IMR-90 (cell line): ENCODE results near the gene DZANK1. TPM values are rescaled to one million over a fixed set of nuclear protein-coding genes. Genes with fewer than 3 reads are reported as not detected.

Experiments
- ATAC-seq: fragments of 200-7000 bp; cut with Tn5 transposase; 2 replicates; pipeline ENCODE4 v1.9.1; 2020; ENCODE audit warnings: low read depth, mild to moderate bottlenecking, moderate library complexity
- BruUV-seq: library from RNA; stranded (reverse); fragments of 400-500 nt; replicated peaks from 2 replicates; lab custom pipeline; 2021; lab: Mats Ljungman, UMichigan
- CTCF ChIA-PET: fragments of 300-600 bp; formaldehyde crosslinking; extraction: SDS; loops from one replicate; lab custom pipeline; 2021; ENCODE audit warnings: antibody characterized with exemption; lab: Yijun Ruan, JAX
- POLR2A ChIA-PET: fragments of 300-600 bp; sonication (Branson Sonifier 250); formaldehyde crosslinking; loops from one replicate; lab custom pipeline; 2022; ENCODE audit warnings: antibody characterized with exemption; ENCODE audit not compliant: unreplicated experiment; lab: Charles Lee
- DNase-seq: peaks from one replicate; pipeline ENCODE4 v3.0.0; 2013
- H2AFZ ChIP-seq: replicated peaks from 2 replicates; pipeline ENCODE3; 2013; ENCODE audit warnings: low read length, mild to moderate bottlenecking; ENCODE audit not compliant: poor library complexity
- H2AK5ac ChIP-seq: 2 replicates; pipeline ENCODE4 v1.6.1; 2013; ENCODE audit warnings: low read depth, low read length, inconsistent platforms
- H2AK9ac ChIP-seq: replicated peaks from 2 replicates; pipeline ENCODE3; 2013; ENCODE audit warnings: mild to moderate bottlenecking, low read depth, low read length, moderate library complexity; ENCODE audit not compliant: poor library complexity
- H2BK120ac ChIP-seq: 2 replicates; pipeline ENCODE4 v1.6.1; 2013; ENCODE audit warnings: low read depth, low read length, inconsistent platforms
- H2BK15ac ChIP-seq: 3 replicates; pipeline ENCODE4 v1.6.1; 2013; ENCODE audit warnings: low read depth, low read length, inconsistent platforms
- H2BK20ac ChIP-seq: 2 replicates; pipeline ENCODE4 v1.6.1; 2013; ENCODE audit warnings: low read depth, mild to moderate bottlenecking, inconsistent platforms, low read length, moderate library complexity
- H2BK5ac ChIP-seq: 2 replicates; pipeline ENCODE4 v1.6.1; 2013; ENCODE audit warnings: mild to moderate bottlenecking, low read depth, low read length, inconsistent platforms; ENCODE audit not compliant: poor library complexity, severe bottlenecking
- H3K14ac ChIP-seq: replicated peaks from 2 replicates; pipeline ENCODE4 v1.6.1; 2013; ENCODE audit warnings: low read depth, low read length, inconsistent platforms
- H3K18ac ChIP-seq: 2 replicates; pipeline ENCODE4 v1.6.1; 2013; ENCODE audit warnings: low read depth, low read length, control low read depth
- H3K23ac ChIP-seq: 2 replicates; pipeline ENCODE4 v1.6.1; 2013; ENCODE audit warnings: low read depth, low read length, inconsistent platforms
- H3K27ac ChIP-seq: 2 replicates; pipeline ENCODE4 v1.5.1; 2013; ENCODE audit warnings: mild to moderate bottlenecking, control low read depth, low read length; ENCODE audit not compliant: insufficient read depth
- H3K27me3 ChIP-seq: 2 replicates; pipeline ENCODE4 v1.6.1; 2013; ENCODE audit warnings: low read length; ENCODE audit not compliant: control insufficient read depth, insufficient read depth
- H3K36me3 ChIP-seq: 2 replicates; pipeline ENCODE4 v1.6.1; 2013; ENCODE audit warnings: low read length, mixed read lengths; ENCODE audit not compliant: control insufficient read depth, insufficient read depth
- H3K4ac ChIP-seq: 2 replicates; pipeline ENCODE4 v1.6.1; 2013; ENCODE audit warnings: low read depth, low read length, inconsistent platforms
- H3K4me1 ChIP-seq: 2 replicates; pipeline ENCODE4 v1.6.1; 2013; ENCODE audit warnings: low read length, mixed read lengths; ENCODE audit not compliant: control insufficient read depth, insufficient read depth
- H3K4me2 ChIP-seq: 2 replicates; pipeline ENCODE4 v1.6.1; 2013; ENCODE audit warnings: low read depth, mild to moderate bottlenecking, control low read depth, low read length, moderate library complexity
- H3K4me3 ChIP-seq: 2 replicates; pipeline ENCODE4 v1.5.1; 2013; ENCODE audit warnings: low read depth, mild to moderate bottlenecking, control low read depth, low read length, moderate library complexity; ENCODE audit not compliant: insufficient read depth
- H3K56ac ChIP-seq: 2 replicates; pipeline ENCODE4 v1.6.1; 2013; ENCODE audit warnings: low read length, inconsistent platforms; ENCODE audit not compliant: insufficient read depth; ENCODE audit errors: extremely low read depth
- H3K79me1 ChIP-seq, 2 experiments: 2 replicates each; pipeline ENCODE4 v1.6.1; 2013; ENCODE audit warnings: low read length in 2 of 2, inconsistent platforms in 1 of 2, low read depth in 1 of 2
- H3K9ac ChIP-seq: 2 replicates; pipeline ENCODE4 v1.6.1; 2013; ENCODE audit warnings: low read depth, low read length, control low read depth
- H3K9me1 ChIP-seq: 2 replicates; pipeline ENCODE4 v1.6.1; 2013; ENCODE audit warnings: low read length, inconsistent platforms; ENCODE audit not compliant: insufficient read depth
- H3K9me3 ChIP-seq: 2 replicates; pipeline ENCODE4 v1.6.1; 2013; ENCODE audit warnings: low read length; ENCODE audit not compliant: control insufficient read depth, insufficient read depth
- H4K20me1 ChIP-seq: 2 replicates; pipeline ENCODE4 v1.6.1; 2013; ENCODE audit warnings: low read length, inconsistent platforms; ENCODE audit not compliant: insufficient read depth
- H4K5ac ChIP-seq: 2 replicates; pipeline ENCODE4 v1.6.1; 2013; ENCODE audit warnings: mild to moderate bottlenecking, low read depth, low read length, control low read depth
- H4K8ac ChIP-seq, 2 experiments: 2 replicates each; pipeline ENCODE4 v1.6.1; 2013; ENCODE audit warnings: low read depth in 2 of 2, low read length in 2 of 2, control low read depth in 1 of 2, inconsistent platforms in 1 of 2
- H4K91ac ChIP-seq: 2 replicates; pipeline ENCODE4 v1.6.1; 2013; ENCODE audit warnings: low read depth, low read length, inconsistent platforms; ENCODE audit not compliant: insufficient read depth
- BHLHE40 ChIP-seq: fragments of 150-350 bp; IDR thresholded peaks from 2 replicates; pipeline ENCODE4 v1.6.1; 2016; ENCODE audit warnings: mild to moderate bottlenecking, low read depth, low read length
- CEBPB ChIP-seq: IDR thresholded peaks from 2 replicates; pipeline ENCODE4 v1.6.1; 2012; ENCODE audit warnings: low read depth, low read length, improper control_type of control experiment
- CHD1 ChIP-seq: IDR thresholded peaks from 2 replicates; pipeline ENCODE4 v1.6.1; 2012; ENCODE audit warnings: low read depth, low read length, improper control_type of control experiment
- CTCF ChIP-seq: conservative IDR thresholded peaks from 2 replicates; pipeline ENCODE4 v1.5.1; 2012; ENCODE audit warnings: mild to moderate bottlenecking, low read depth, low read length, improper control_type of control experiment
- ELK1 ChIP-seq: fragments of 150-350 bp; IDR thresholded peaks from 2 replicates; pipeline ENCODE4 v1.6.1; 2016; ENCODE audit warnings: low read depth, mild to moderate bottlenecking, low read length, moderate library complexity, borderline replicate concordance
- FOS ChIP-seq: fragments of 150-350 bp; IDR thresholded peaks from 2 replicates; pipeline ENCODE4 v1.6.1; 2016; ENCODE audit warnings: low read depth, low read length
- MAZ ChIP-seq: IDR thresholded peaks from 2 replicates; pipeline ENCODE4 v1.6.1; 2012; ENCODE audit warnings: low read depth, mild to moderate bottlenecking, low read length, improper control_type of control experiment, moderate library complexity, borderline replicate concordance
- MXI1 ChIP-seq: IDR thresholded peaks from 2 replicates; pipeline ENCODE4 v1.6.1; 2012; ENCODE audit warnings: low read depth, mild to moderate bottlenecking, low read length, moderate library complexity, borderline replicate concordance
- NFE2L2 ChIP-seq: fragments of 150-350 bp; IDR thresholded peaks from 2 replicates; pipeline ENCODE4 v1.6.1; 2016; ENCODE audit warnings: low read depth, mild to moderate bottlenecking, low read length
- RAD21 ChIP-seq: IDR thresholded peaks from 2 replicates; pipeline ENCODE4 v1.6.1; 2012; ENCODE audit warnings: low read length, improper control_type of control experiment
- RFX5 ChIP-seq: IDR thresholded peaks from 2 replicates; pipeline ENCODE4 v1.8.0; 2012; ENCODE audit warnings: low read depth, mild to moderate bottlenecking, low read length, moderate library complexity
- USF2 ChIP-seq: fragments of 150-350 bp; IDR thresholded peaks from 2 replicates; pipeline ENCODE4 v1.6.1; 2017; ENCODE audit warnings: mild to moderate bottlenecking, antibody characterized with exemption, low read length, low read depth
- WGBS, 2 experiments: methylation state at CpG; one replicate each; pipeline versions ENCODE4 v1.1.5 to v1.1.7; 2013; ENCODE audit warnings: missing lambda C conversion rate in 2 of 2; ENCODE audit not compliant: insufficient read length in 1 of 2; ENCODE audit errors: extremely low coverage in 2 of 2; 5-methylcytosine and 5-hydroxymethylcytosine counted together
- dilution Hi-C: fragments of 300-500 bp; cut with HindIII; formaldehyde crosslinking; loops from one replicate; pipeline ENCODE4 v1.14.3; 2018; ENCODE audit warnings: low sequenced_read_pairs; ENCODE audit not compliant: unreplicated experiment
- in situ Hi-C: fragments of 300-500 bp; cut with MboI; formaldehyde crosslinking; loops from 3 replicates; pipeline ENCODE4 v1.14.3; 2019; ENCODE audit warnings: low sequenced_read_pairs, inconsistent platforms, mixed read lengths
- intact Hi-C: fragments of 100-400 bp; cut with micrococcal nuclease; formaldehyde crosslinking; loops from 2 replicates; pipeline ENCODE4 v1.10.0; 2022
- polyA plus RNA-seq, 3 experiments: library from polyadenylated mRNA; depleted of rRNA; stranded (reverse); fragments of >200 nt; gene quantifications; 2 replicates each; pipeline ENCODE4 v1.2.3, GENCODE V29; 2012; ENCODE audit warnings: low replicate concordance in 1 of 3
- total RNA-seq: library from RNA; depleted of rRNA; stranded (reverse); fragments of >200 nt; gene quantifications from 2 replicates; pipeline ENCODE4 v1.2.3, GENCODE V29; 2012

DZANK1 gene
- total and polyA plus RNA-seq, 2 of the 4 experiments (the other 2 are of a cell fraction) = 0.54 to 1.1 TPM

- Histone ChIP-seq H3K9me3 (no peaks in the 10 kb centered on the region), H3K9ac (peak overlapping the region; percentile 81), H2BK20ac (no peak overlapping the region), H3K36me3 (peaks cover 4% of the 10 kb centered on the region), H3K4me2 (peak overlapping the region; percentile 85), H3K4me1 (peaks cover 1% of the 10 kb centered on the region; the same call in 1 of the 2 replicates), H2BK5ac (no peak overlapping the region), H4K5ac (peak overlapping the region; percentile 68), H4K20me1 (no peaks in the 10 kb centered on the region), H3K9me1 (no peaks in the 10 kb centered on the region), H2BK120ac (no peak overlapping the region), H3K27me3 (no peaks in the 10 kb centered on the region), H3K4ac (0 out of 2 replicates have a peak overlapping the region, but pooled peaks have one; percentile 30), H2AK9ac (no peak overlapping the region), H4K91ac (no peak overlapping the region), H3K4me3 (peak overlapping the region; percentile 75), H3K56ac (no peak overlapping the region), H3K27ac (peak overlapping the region; percentile 54), H3K23ac (no peak overlapping the region), H3K18ac (no peak overlapping the region), H3K79me1 (peaks cover 15 to 30% of the 10 kb centered on the region in 2 experiments), H2BK15ac (no peak overlapping the region), H4K8ac (peak overlapping the region; percentile 58 to 61; a peak in 3 of 4 replicates), H2AK5ac (no peak overlapping the region), H3K14ac (no peak overlapping the region), H2AFZ (peak overlapping the region; percentile 96)
- no TSS peak for BruUV-seq
- CTCF ChIA-PET = interaction anchor here (1.0 kb wide), 1 partner anchor 190 kb away, joined by 3 read pairs; no protein-coding TSS in a partner anchor
- intact Hi-C loops = loop anchor here (2.0 to 10.0 kb wide), 2 partner anchors 40 to 162 kb away; partner anchors contain the start of gene SEC23B
- dilution Hi-C loops = no loop called here
- DNase-seq = no peak
- in situ Hi-C loops = no loop called here
- POLR2A ChIA-PET = interaction anchor here (0.6 to 1.8 kb wide), 2 partner anchors 20 to 40 kb away, joined by 4 to 6 read pairs; no protein-coding TSS in a partner anchor
- TF ChIP-seq NFE2L2 = no peak
- TF ChIP-seq RFX5 = no peak
- TF ChIP-seq RAD21 = no peak
- no peak for TF ChIP-seq USF2
- no peak for TF ChIP-seq CTCF
- no peak for TF ChIP-seq MXI1
- no peak for TF ChIP-seq ELK1
- no peak for TF ChIP-seq MAZ
- no peak for TF ChIP-seq BHLHE40
- no peak for TF ChIP-seq CEBPB
- no peak for TF ChIP-seq CHD1
- no peak for TF ChIP-seq FOS
- peak; percentile 76 for ATAC-seq
- no CpG with 5 or more reads among the region's 15 CpGs for WGBS, 2 experiments
These were observed 296 bp downstream of the DZANK1 start for GRCh38 chr20:18466574-18466893.
